Measurements from ENCODE around the gene MYL5. TPM values are rescaled to one million over a fixed set of nuclear protein-coding genes. Genes with fewer than 3 reads are reported as not detected.

Gene MYL5
- total and polyA plus RNA-seq, 2 of the 13 experiments (the other 11 are each of a cell fraction or from before 2014, with no cell fraction given): 6.5 to 16.0 TPM

DNA sequence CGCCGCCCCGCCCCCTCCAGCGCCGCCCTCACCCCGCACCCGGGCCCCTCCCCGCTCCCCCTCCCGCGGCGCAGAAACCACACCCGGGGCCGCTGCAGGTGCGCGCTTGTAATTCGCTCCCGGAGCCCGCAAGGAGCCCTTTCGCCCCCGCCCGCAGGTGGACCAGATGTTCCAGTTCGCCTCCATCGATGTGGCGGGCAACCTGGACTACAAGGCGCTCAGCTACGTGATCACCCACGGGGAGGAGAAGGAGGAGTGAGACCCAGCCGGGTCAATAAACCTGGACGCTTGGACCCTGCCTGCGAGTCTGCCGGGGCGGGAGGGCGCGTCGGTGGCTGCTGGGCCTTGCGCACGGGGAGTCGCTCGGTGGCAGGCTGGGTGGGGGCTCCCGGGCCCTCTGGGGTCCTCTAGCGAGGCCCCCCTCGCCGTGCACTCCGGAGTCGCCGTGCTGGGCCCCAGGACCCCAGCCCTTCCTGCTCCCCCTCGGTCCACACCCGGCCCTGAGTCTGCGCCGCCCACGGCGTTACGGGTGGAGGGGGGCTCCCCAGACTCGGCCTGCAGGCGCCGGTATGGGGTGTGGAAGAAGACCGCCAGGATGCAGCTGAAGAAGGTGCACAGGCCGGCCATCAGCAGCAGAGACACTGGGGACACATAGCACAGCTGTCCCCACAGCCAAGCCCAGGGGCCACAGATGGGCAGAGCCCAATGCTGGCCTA lies 7.6 kb downstream of the MYL5 start (continued):
- TF ChIP-seq ZNF280D (CRISPR knock-in tag; IDR thresholded peaks at IDR 0.05) (peak; percentile 29; the same call in 1 of the 2 replicates), NFYC (CRISPR knock-in tag; IDR thresholded peaks at IDR 0.05) (no peak), PITX1 (CRISPR knock-in tag; IDR thresholded peaks at IDR 0.05) (0 out of 2 replicates have a peak, but pooled peaks have one; percentile 18), HMG20A (CRISPR knock-in tag; IDR thresholded peaks at IDR 0.05; ENCODE audit: borderline replicate concordance) (no peak), NRL (CRISPR knock-in tag; IDR thresholded peaks at IDR 0.05; ENCODE audit: borderline replicate concordance) (peak; percentile 17; the same call in 1 of the 2 replicates), ZNF607 (CRISPR knock-in tag; IDR thresholded peaks at IDR 0.05; ENCODE audit: borderline replicate concordance) (no peak; the same call in 1 of the 2 replicates), MED8 (CRISPR knock-in tag; IDR thresholded peaks at IDR 0.05; ENCODE audit: insufficient replicate concordance) (no peak), KLF12 (CRISPR knock-in tag; IDR thresholded peaks at IDR 0.05; ENCODE audit: borderline replicate concordance) (no peak), RBM22 (optimal IDR thresholded peaks at IDR 0.05; ENCODE audit: low read length) (no peak), ZMYM3 (CRISPR knock-in tag; IDR thresholded peaks at IDR 0.05) (peak; percentile 25; the same call in 1 of the 2 replicates), SMAD3 (CRISPR knock-in tag; IDR thresholded peaks at IDR 0.05) (no peak), ZNF256 (CRISPR knock-in tag; conservative IDR thresholded peaks at IDR 0.05) (no peak), CHD4 (IDR thresholded peaks at IDR 0.05; ENCODE audit: borderline replicate concordance, low read length) (no peak), KDM3A (CRISPR knock-in tag; IDR thresholded peaks at IDR 0.05; ENCODE audit: low read depth) (peak; percentile 30; the same call in 1 of the 2 replicates), ZNF879 (CRISPR knock-in tag; IDR thresholded peaks at IDR 0.05) (no peak), PHF8 (CRISPR knock-in tag; IDR thresholded peaks at IDR 0.05) (peak; percentile 44; the same call in 1 of the 2 replicates), HMG20B (CRISPR knock-in tag; conservative IDR thresholded peaks at IDR 0.05) (no peak), HNRNPH1 (optimal IDR thresholded peaks at IDR 0.05; ENCODE audit: low read depth, low read length) (no peak), GATAD2A (CRISPR knock-in tag; IDR thresholded peaks at IDR 0.05) (peak; percentile 38; the same call in 1 of the 2 replicates), ZNF33B (CRISPR knock-in tag; IDR thresholded peaks at IDR 0.05) (0 out of 2 replicates have a peak, but pooled peaks have one; percentile 72), ZNF296 (CRISPR knock-in tag; conservative IDR thresholded peaks at IDR 0.05) (no peak), ARNT2 (CRISPR knock-in tag; IDR thresholded peaks at IDR 0.05; ENCODE audit: low read depth) (no peak), KLF16 (CRISPR knock-in tag; IDR thresholded peaks at IDR 0.05) (no peak)
- TF ChIP-seq, protein P1, sequence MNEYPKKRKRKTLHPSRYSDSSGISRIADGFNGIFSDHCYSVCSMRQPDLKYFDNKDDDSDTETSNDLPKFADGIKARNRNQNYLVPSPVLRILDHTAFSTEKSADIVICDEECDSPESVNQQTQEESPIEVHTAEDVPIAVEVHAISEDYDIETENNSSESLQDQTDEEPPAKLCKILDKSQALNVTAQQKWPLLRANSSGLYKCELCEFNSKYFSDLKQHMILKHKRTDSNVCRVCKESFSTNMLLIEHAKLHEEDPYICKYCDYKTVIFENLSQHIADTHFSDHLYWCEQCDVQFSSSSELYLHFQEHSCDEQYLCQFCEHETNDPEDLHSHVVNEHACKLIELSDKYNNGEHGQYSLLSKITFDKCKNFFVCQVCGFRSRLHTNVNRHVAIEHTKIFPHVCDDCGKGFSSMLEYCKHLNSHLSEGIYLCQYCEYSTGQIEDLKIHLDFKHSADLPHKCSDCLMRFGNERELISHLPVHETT (CRISPR knock-in tag; conservative IDR thresholded peaks at IDR 0.05): 0 out of 2 replicates have a peak, but pooled peaks have one; percentile 35
- TF ChIP-seq, protein P2, sequence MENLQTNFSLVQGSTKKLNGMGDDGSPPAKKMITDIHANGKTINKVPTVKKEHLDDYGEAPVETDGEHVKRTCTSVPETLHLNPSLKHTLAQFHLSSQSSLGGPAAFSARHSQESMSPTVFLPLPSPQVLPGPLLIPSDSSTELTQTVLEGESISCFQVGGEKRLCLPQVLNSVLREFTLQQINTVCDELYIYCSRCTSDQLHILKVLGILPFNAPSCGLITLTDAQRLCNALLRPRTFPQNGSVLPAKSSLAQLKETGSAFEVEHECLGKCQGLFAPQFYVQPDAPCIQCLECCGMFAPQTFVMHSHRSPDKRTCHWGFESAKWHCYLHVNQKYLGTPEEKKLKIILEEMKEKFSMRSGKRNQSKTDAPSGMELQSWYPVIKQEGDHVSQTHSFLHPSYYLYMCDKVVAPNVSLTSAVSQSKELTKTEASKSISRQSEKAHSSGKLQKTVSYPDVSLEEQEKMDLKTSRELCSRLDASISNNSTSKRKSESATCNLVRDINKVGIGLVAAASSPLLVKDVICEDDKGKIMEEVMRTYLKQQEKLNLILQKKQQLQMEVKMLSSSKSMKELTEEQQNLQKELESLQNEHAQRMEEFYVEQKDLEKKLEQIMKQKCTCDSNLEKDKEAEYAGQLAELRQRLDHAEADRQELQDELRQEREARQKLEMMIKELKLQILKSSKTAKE (CRISPR knock-in tag; IDR thresholded peaks at IDR 0.05; ENCODE audit: borderline replicate concordance): peak; percentile 38; the same call in 1 of the 2 replicates
